ENCODE results near the gene GPN2. TPM values are rescaled to one million over a fixed set of nuclear protein-coding genes. Genes with fewer than 3 reads are reported as not detected.

The GPN2 gene
- total and polyA plus RNA-seq, 4 donors = 9.5 to 12.7 (median 10.4) TPM

- no peak overlapping the region for H3K4me3 ChIP-seq (ENCODE audit: low read depth in 1 of 3, low read length in 3 of 3)
- DNase-seq (ENCODE audit: low spot score) = no peak
- no peak for TF ChIP-seq CTCF (IDR thresholded peaks at IDR 0.05; ENCODE audit: low read depth, low read length, missing input control)
- TF ChIP-seq ZBTB33 (IDR thresholded peaks at IDR 0.05) = no peak
- no peak for TF ChIP-seq TAF1 (conservative IDR thresholded peaks at IDR 0.05)
- TF ChIP-seq FOXA1 (IDR thresholded peaks at IDR 0.05) = no peak
- no peak for TF ChIP-seq MAX (IDR thresholded peaks at IDR 0.05)
- TF ChIP-seq YY1 (IDR thresholded peaks at IDR 0.05) = no peak
- no peak overlapping the region for H3K27ac ChIP-seq (ENCODE audit: low read depth in 1 of 2, low read length in 2 of 2)
- no peak overlapping the region for H3K9ac ChIP-seq (ENCODE audit: low read depth in 1 of 2, low read length in 2 of 2)
- H3K27me3 ChIP-seq (ENCODE audit: control insufficient read depth in 4 of 4, insufficient read depth in 4 of 4, low read length in 3 of 4) = no peaks in the 10 kb centered on the region
- WGBS = 93% methylated on average over 4 of the region's 4 CpGs
- peaks cover 4 to 27% (median 11%) of the 10 kb centered on the region in 4 donors for H3K36me3 ChIP-seq (ENCODE audit: control insufficient read depth in 4 of 4, insufficient read depth in 3 of 4, low read depth in 1 of 4, low read length in 3 of 4)
- no peaks in the 10 kb centered on the region for H3K4me1 ChIP-seq (ENCODE audit: control insufficient read depth in 4 of 4, insufficient read depth in 4 of 4, low read length in 3 of 4)
- no peaks in the 10 kb centered on the region for H3K9me3 ChIP-seq (ENCODE audit: control insufficient read depth in 4 of 4, low read length in 3 of 4)
Observed at GRCh38 chr1:26858160-26858559, 31.9 kb downstream of the GPN2 start.

GRCh38 chr1:26857473-26858060 is 32.5 kb downstream of the GPN2 start:
- Histone ChIP-seq H3K4me1 (ENCODE audit: control insufficient read depth in 4 of 4, insufficient read depth in 4 of 4, low read length in 3 of 4) (no peaks in the 10 kb centered on the region), H3K27ac (ENCODE audit: low read depth in 1 of 2, low read length in 2 of 2) (no peak overlapping the region), H3K9ac (ENCODE audit: low read depth in 1 of 2, low read length in 2 of 2) (no peak overlapping the region), H3K4me3 (ENCODE audit: low read depth in 1 of 3, low read length in 3 of 3) (no peak overlapping the region), H3K9me3 (ENCODE audit: control insufficient read depth in 4 of 4, low read length in 3 of 4) (no peaks in the 10 kb centered on the region), H3K27me3 (ENCODE audit: control insufficient read depth in 4 of 4, insufficient read depth in 4 of 4, low read length in 3 of 4) (no peaks in the 10 kb centered on the region), H3K36me3 (ENCODE audit: control insufficient read depth in 4 of 4, insufficient read depth in 3 of 4, low read depth in 1 of 4, low read length in 3 of 4) (peaks cover 4 to 30% (median 13%) of the 10 kb centered on the region in 4 donors)
- DNase-seq (ENCODE audit: low spot score) = no peak
- 94% methylated on average over 8 of the region's 8 CpGs for WGBS
- TF ChIP-seq SP1 (IDR thresholded peaks at IDR 0.05) (no peak), JUND (IDR thresholded peaks at IDR 0.05) (no peak), RAD21 (IDR thresholded peaks at IDR 0.05) (no peak), FOXA2 (IDR thresholded peaks at IDR 0.05) (no peak)

GRCh38 chr1:26856604-26857469 is 33.2 kb downstream of the GPN2 start:
- TF ChIP-seq RXRA (IDR thresholded peaks at IDR 0.05) (no peak), CTCF (IDR thresholded peaks at IDR 0.05; ENCODE audit: low read depth, low read length, missing input control) (no peak), HNF4A (conservative IDR thresholded peaks at IDR 0.05) (no peak), REST (IDR thresholded peaks at IDR 0.05) (no peak), ATF3 (IDR thresholded peaks at IDR 0.05) (no peak)
- Histone ChIP-seq H3K4me3 (ENCODE audit: low read depth in 1 of 3, low read length in 3 of 3) (no peak overlapping the region), H3K27ac (ENCODE audit: low read depth in 1 of 2, low read length in 2 of 2) (no peak overlapping the region), H3K9ac (ENCODE audit: low read depth in 1 of 2, low read length in 2 of 2) (no peak overlapping the region), H3K9me3 (ENCODE audit: control insufficient read depth in 4 of 4, low read length in 3 of 4) (no peaks in the 10 kb centered on the region), H3K4me1 (ENCODE audit: control insufficient read depth in 4 of 4, insufficient read depth in 4 of 4, low read length in 3 of 4) (no peaks in the 10 kb centered on the region), H3K36me3 (ENCODE audit: control insufficient read depth in 4 of 4, insufficient read depth in 3 of 4, low read depth in 1 of 4, low read length in 3 of 4) (peaks cover 4 to 37% (median 18%) of the 10 kb centered on the region in 4 donors), H3K27me3 (ENCODE audit: control insufficient read depth in 4 of 4, insufficient read depth in 4 of 4, low read length in 3 of 4) (no peaks in the 10 kb centered on the region)
- WGBS = 92% methylated on average over 21 of the region's 21 CpGs
- DNase-seq (ENCODE audit: low spot score) = no peak
